ENCODE measurements around the gene SPRR3.
A peak's percentile ranks its signal among the peaks of the same experiment; 100 is the strongest.
"Not testable (repeated sequence)": the region's sequence is repeated elsewhere in the genome, so short reads cannot be mapped to it uniquely, and the experiment has no call there.

Gene SPRR3

GRCh38 chr1:153011235-153011758 lies 9.7 kb downstream of the SPRR3 start:
- DNase-seq (ENCODE audit: low spot score in 2 of 2); H3K27ac Mint-ChIP-seq; H3K9me3 Mint-ChIP-seq; H3K4me1 Mint-ChIP-seq; ATAC-seq; H3K4me3 Mint-ChIP-seq; H3K36me3 Mint-ChIP-seq: not testable (repeated sequence)

- H3K4me3 Mint-ChIP-seq; H3K9me3 Mint-ChIP-seq; DNase-seq (ENCODE audit: low spot score in 2 of 2); H3K27ac Mint-ChIP-seq; ATAC-seq; H3K4me1 Mint-ChIP-seq; H3K36me3 Mint-ChIP-seq: not testable (repeated sequence)
These were observed 20.3 kb downstream of the SPRR3 start for GRCh38 chr1:153021829-153022228.

- H3K27ac Mint-ChIP-seq; ATAC-seq; H3K4me3 Mint-ChIP-seq; DNase-seq (ENCODE audit: low spot score in 2 of 2); H3K36me3 Mint-ChIP-seq; H3K4me1 Mint-ChIP-seq; H3K9me3 Mint-ChIP-seq: not testable (repeated sequence)
These were observed 20.8 kb downstream of the SPRR3 start for GRCh38 chr1:153022340-153022739.

- H3K9me3 Mint-ChIP-seq = no peaks in the 10 kb centered on the region
- no peaks in the 10 kb centered on the region for H3K36me3 Mint-ChIP-seq
- H3K4me1 Mint-ChIP-seq = no peaks in the 10 kb centered on the region
- ATAC-seq (no peak), DNase-seq (ENCODE audit: low spot score in 2 of 2) (no peak)
- no peak overlapping the region for H3K27ac Mint-ChIP-seq
- no peak overlapping the region for H3K4me3 Mint-ChIP-seq
These were observed 21.6 kb downstream of the SPRR3 start for GRCh38 chr1:153023109-153023508.

GRCh38 chr1:153024413-153024812 lies 22.9 kb downstream of the SPRR3 start:
- no peak for DNase-seq (ENCODE audit: low spot score in 2 of 2)
- H3K36me3 Mint-ChIP-seq = no peaks in the 10 kb centered on the region

GRCh38 chr1:153025797-153026196 lies 24.2 kb downstream of the SPRR3 start:
- no peak for DNase-seq (ENCODE audit: low spot score in 2 of 2)
- no peak overlapping the region for H3K27ac Mint-ChIP-seq
- H3K4me1 Mint-ChIP-seq = no peaks in the 10 kb centered on the region
- H3K9me3 Mint-ChIP-seq = no peaks in the 10 kb centered on the region
- no peaks in the 10 kb centered on the region for H3K36me3 Mint-ChIP-seq
- no peak for ATAC-seq
- no peak overlapping the region for H3K4me3 Mint-ChIP-seq

More at GRCh38 chr1:153024413-153024812, 22.9 kb downstream of the SPRR3 start:
- Mint-ChIP-seq H3K4me3 (no peak overlapping the region), H3K4me1 (no peaks in the 10 kb centered on the region), H3K9me3 (no peaks in the 10 kb centered on the region), H3K27ac (no peak overlapping the region)
- ATAC-seq = no peak

- Mint-ChIP-seq H3K4me1 (no peaks in the 10 kb centered on the region), H3K9me3 (no peaks in the 10 kb centered on the region), H3K36me3 (no peaks in the 10 kb centered on the region), H3K4me3 (no peak overlapping the region), H3K27ac (no peak overlapping the region)
- ATAC-seq (no peak), DNase-seq (ENCODE audit: low spot score in 2 of 2) (no peak)
These were observed 27.2 kb downstream of the SPRR3 start for GRCh38 chr1:153028766-153029165.

- no peak for DNase-seq (ENCODE audit: low spot score in 2 of 2)
- Mint-ChIP-seq H3K4me3 (no peak within 1 kb of the TSS), H3K27ac (no peak within 1 kb of the TSS), H3K36me3 (no peaks in the 10 kb centered on the region), H3K4me1 (no peaks in the 10 kb centered on the region), H3K9me3 (no peaks in the 10 kb centered on the region)
- no peak for ATAC-seq
These were observed 29.3 kb downstream of the SPRR3 start, which contains the start of gene SPRR1B for GRCh38 chr1:153030895-153031294. Gene SPRR1B, plus strand, starts transcription at chr1:153031203. Its CDS starts 1,143 bp downstream, at chr1:153032346.

GRCh38 chr1:153032073-153032472 lies 30.5 kb downstream of the SPRR3 start:
- H3K4me3 Mint-ChIP-seq = no peak overlapping the region
- no peak overlapping the region for H3K27ac Mint-ChIP-seq

GRCh38 chr1:153032677-153033308 lies 31.2 kb downstream of the SPRR3 start:
- DNase-seq (ENCODE audit: low spot score in 2 of 2) (no peak), ATAC-seq (peak; percentile 48)
- H3K27ac Mint-ChIP-seq = no peak overlapping the region
- H3K4me3 Mint-ChIP-seq = no peak overlapping the region
- H3K36me3 Mint-ChIP-seq = no peaks in the 10 kb centered on the region
- H3K9me3 Mint-ChIP-seq = no peaks in the 10 kb centered on the region
- H3K4me1 Mint-ChIP-seq = no peaks in the 10 kb centered on the region

More at GRCh38 chr1:153032073-153032472, 30.5 kb downstream of the SPRR3 start:
- ATAC-seq = no peak
- DNase-seq (ENCODE audit: low spot score in 2 of 2) = no peak
- no peaks in the 10 kb centered on the region for H3K9me3 Mint-ChIP-seq
- H3K36me3 Mint-ChIP-seq = no peaks in the 10 kb centered on the region
- no peaks in the 10 kb centered on the region for H3K4me1 Mint-ChIP-seq

- no peaks in the 10 kb centered on the region for H3K36me3 Mint-ChIP-seq
- H3K4me1 Mint-ChIP-seq = no peaks in the 10 kb centered on the region
- DNase-seq (ENCODE audit: low spot score in 2 of 2) = no peak
- no peak overlapping the region for H3K27ac Mint-ChIP-seq
- no peaks in the 10 kb centered on the region for H3K9me3 Mint-ChIP-seq
- no peak overlapping the region for H3K4me3 Mint-ChIP-seq
- ATAC-seq = no peak
These were observed 33.7 kb downstream of the SPRR3 start for GRCh38 chr1:153035211-153035610.

- no peak for ATAC-seq
- H3K27ac Mint-ChIP-seq = no peak within 1 kb of the TSS
- H3K4me1 Mint-ChIP-seq = no peaks in the 10 kb centered on the region
These were observed 39.5 kb downstream of the SPRR3 start, which contains the start of gene SPRR2D for GRCh38 chr1:153040950-153041631. Gene SPRR2D, minus strand, starts transcription at chr1:153041120. Its CDS starts 774 bp downstream, at chr1:153040346.

GRCh38 chr1:153049211-153049610 lies 47.7 kb downstream of the SPRR3 start:
- no peak for DNase-seq (ENCODE audit: low spot score in 2 of 2)
- no peak overlapping the region for H3K4me3 Mint-ChIP-seq
- H3K9me3 Mint-ChIP-seq = no peaks in the 10 kb centered on the region
- no peaks in the 10 kb centered on the region for H3K36me3 Mint-ChIP-seq
- H3K4me1 Mint-ChIP-seq = no peaks in the 10 kb centered on the region
- no peak overlapping the region for H3K27ac Mint-ChIP-seq
- peak; percentile 31 for ATAC-seq

More at GRCh38 chr1:153040950-153041631, 39.5 kb downstream of the SPRR3 start, which contains the start of gene SPRR2D:
- Mint-ChIP-seq H3K36me3 (no peaks in the 10 kb centered on the region), H3K4me3 (no peak within 1 kb of the TSS), H3K9me3 (no peaks in the 10 kb centered on the region)
- no peak for DNase-seq (ENCODE audit: low spot score in 2 of 2)
